ENCODE results near the gene BRINP2.

The BRINP2 gene

GRCh38 chr1:177329871-177330270 is 159.1 kb downstream of the BRINP2 start:
- no peak for DNase-seq
